OCI-LY7 (cell line): ENCODE measurements around the gene STIM1.

ENCODE experiments used
- CTCF ChIP-seq: fragments of 200-600 bp; sonication (generic); conservative IDR thresholded peaks from 2 replicates; pipeline ENCODE4 v1.5.1; 2014; ENCODE audit warnings: mild to moderate bottlenecking, antibody characterized with exemption, low read length, moderate library complexity, mixed read lengths
- EZH2phosphoT487 ChIP-seq: fragments of 200-600 bp; sonication (generic); IDR thresholded peaks from 2 replicates; pipeline ENCODE4 v1.6.1; 2018; ENCODE audit warnings: low read depth, borderline replicate concordance, mild to moderate bottlenecking, mixed run types, antibody characterized with exemption, low read length, moderate library complexity, mixed read lengths

- no peak for TF ChIP-seq CTCF
- TF ChIP-seq EZH2phosphoT487, result no peak
These were observed 18.6 kb upstream of the STIM1 start for GRCh38 chr11:3836903-3837302.
